Natural killer cell (primary cell): ENCODE data around the gene EXOSC1. TPM values are rescaled to one million over a fixed set of nuclear protein-coding genes. Genes with fewer than 3 reads are reported as not detected.
"Not testable (repeated sequence)": the region's sequence is repeated elsewhere in the genome, so short reads cannot be mapped to it uniquely, and the experiment has no call there.

ENCODE experiments used
- ATAC-seq, 3 donors: fragments of 150-1000 bp in 2 of 3; fragments of 200-7000 bp in 1 of 3; cut with Tn5 transposase; 1 replicate in 1 of 3; 2 replicates in 2 of 3; pipeline ENCODE4 v1.10.0; 2021; ENCODE audit warnings: mild to moderate bottlenecking in 2 of 3, moderate library complexity in 2 of 3
- DNase-seq, 2 donors: peaks; one replicate each; pipeline versions ENCODE4 v3.0.0 to v3.0.0-alpha.2; 2013 to 2021; ENCODE audit warnings: mixed read lengths in 1 of 2
- H3K27ac ChIP-seq: one replicate; pipeline ENCODE4 v1.5.1; 2013; ENCODE audit warnings: mild to moderate bottlenecking, low read length
- H3K27me3 ChIP-seq: one replicate; pipeline ENCODE4 v1.6.1; 2013; ENCODE audit warnings: low read length; ENCODE audit not compliant: control insufficient read depth, insufficient read depth
- H3K36me3 ChIP-seq: one replicate; pipeline ENCODE4 v1.6.1; 2013; ENCODE audit warnings: low read length; ENCODE audit not compliant: control insufficient read depth, insufficient read depth
- H3K4me1 ChIP-seq: one replicate; pipeline ENCODE4 v1.6.1; 2013; ENCODE audit warnings: low read length; ENCODE audit not compliant: control insufficient read depth, insufficient read depth
- H3K4me3 ChIP-seq: one replicate; pipeline ENCODE4 v1.5.1; 2013; ENCODE audit warnings: low read length
- H3K9me3 ChIP-seq: one replicate; pipeline ENCODE4 v1.6.1; 2013; ENCODE audit warnings: low read length; ENCODE audit not compliant: control insufficient read depth, insufficient read depth
- H3K27ac Mint-ChIP-seq, 2 donors: one replicate each; pipeline ENCODE4 v1.8.0; 2022; ENCODE audit warnings: mild to moderate bottlenecking in 2 of 2, mixed read lengths in 2 of 2, moderate library complexity in 1 of 2
- H3K27me3 Mint-ChIP-seq, 2 donors: one replicate each; pipeline ENCODE4 v1.8.0; 2022; ENCODE audit warnings: low read depth in 2 of 2, mixed read lengths in 2 of 2
- H3K36me3 Mint-ChIP-seq: one replicate; pipeline ENCODE4 v1.8.0; 2022; ENCODE audit warnings: mixed read lengths
- H3K4me1 Mint-ChIP-seq, 2 donors: one replicate each; pipeline ENCODE4 v1.8.0; 2022; ENCODE audit warnings: mixed read lengths in 2 of 2
- H3K4me3 Mint-ChIP-seq: one replicate; pipeline ENCODE4 v1.8.0; 2022; ENCODE audit warnings: mild to moderate bottlenecking, moderate library complexity, mixed read lengths
- H3K9me3 Mint-ChIP-seq, 2 donors: one replicate each; pipeline ENCODE4 v1.8.0; 2022; ENCODE audit warnings: mixed read lengths in 2 of 2
- WGBS: methylation state at CpG from one replicate; pipeline ENCODE4 v1.1.7; 2013; ENCODE audit warnings: missing lambda C conversion rate; ENCODE audit not compliant: insufficient coverage; 5-methylcytosine and 5-hydroxymethylcytosine counted together
- intact Hi-C: fragments of 100-400 bp; cut with micrococcal nuclease; formaldehyde crosslinking; loops from one replicate; pipeline ENCODE4 v1.14.2; 2022
- total RNA-seq, 4 donors: library from RNA; stranded (reverse); fragments of 120-200 nt in 1 of 4; gene quantifications; one replicate each; pipeline versions ENCODE4 v1.2.3 to v1.2.4, GENCODE V29; 2013 to 2022
- TF ChIP-seq, protein P1 (sequence below): fragments of 200-600 bp; IDR thresholded peaks from one replicate; pipeline ENCODE4 v1.8.0; 2022; ENCODE audit warnings: antibody characterized with exemption

The EXOSC1 gene
- total RNA-seq, 3 donors from 2014 or later (not counting 1 experiment from before 2014, with no cell fraction given), result 36.9 to 44.4 (median 37.6) TPM

DNA sequence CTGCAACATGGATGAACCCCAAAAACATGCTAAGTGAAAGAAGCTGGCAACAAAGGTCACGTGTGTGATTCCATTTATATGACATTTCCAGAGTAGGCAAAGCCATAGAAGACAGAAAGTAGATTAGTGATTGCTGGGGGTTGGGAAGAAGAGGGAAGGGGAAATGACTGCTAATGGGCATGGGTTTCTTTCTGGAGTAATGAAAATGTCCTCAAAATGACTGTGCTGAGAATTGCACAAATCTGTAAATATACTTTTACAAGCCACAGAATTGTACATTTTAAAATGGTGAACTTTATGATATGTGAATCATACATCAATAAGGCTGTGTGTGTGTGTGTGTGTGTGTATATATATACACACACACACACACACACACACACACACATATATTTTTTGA, 36.6 kb upstream of the EXOSC1 start:
- H3K27ac ChIP-seq, result no peak overlapping the region
- no peak for ATAC-seq
- no peaks in the 10 kb centered on the region for H3K27me3 ChIP-seq
- intact Hi-C loops, result no loop called here
- no peak for DNase-seq
- H3K4me3 Mint-ChIP-seq, result no peak overlapping the region
- 100% methylated on average over 1 of the region's 1 CpG for WGBS
- peaks cover 3 to 8% of the 10 kb centered on the region in 2 donors for H3K4me1 Mint-ChIP-seq
- H3K27me3 Mint-ChIP-seq, result no peaks in the 10 kb centered on the region
- TF ChIP-seq, protein P1, sequence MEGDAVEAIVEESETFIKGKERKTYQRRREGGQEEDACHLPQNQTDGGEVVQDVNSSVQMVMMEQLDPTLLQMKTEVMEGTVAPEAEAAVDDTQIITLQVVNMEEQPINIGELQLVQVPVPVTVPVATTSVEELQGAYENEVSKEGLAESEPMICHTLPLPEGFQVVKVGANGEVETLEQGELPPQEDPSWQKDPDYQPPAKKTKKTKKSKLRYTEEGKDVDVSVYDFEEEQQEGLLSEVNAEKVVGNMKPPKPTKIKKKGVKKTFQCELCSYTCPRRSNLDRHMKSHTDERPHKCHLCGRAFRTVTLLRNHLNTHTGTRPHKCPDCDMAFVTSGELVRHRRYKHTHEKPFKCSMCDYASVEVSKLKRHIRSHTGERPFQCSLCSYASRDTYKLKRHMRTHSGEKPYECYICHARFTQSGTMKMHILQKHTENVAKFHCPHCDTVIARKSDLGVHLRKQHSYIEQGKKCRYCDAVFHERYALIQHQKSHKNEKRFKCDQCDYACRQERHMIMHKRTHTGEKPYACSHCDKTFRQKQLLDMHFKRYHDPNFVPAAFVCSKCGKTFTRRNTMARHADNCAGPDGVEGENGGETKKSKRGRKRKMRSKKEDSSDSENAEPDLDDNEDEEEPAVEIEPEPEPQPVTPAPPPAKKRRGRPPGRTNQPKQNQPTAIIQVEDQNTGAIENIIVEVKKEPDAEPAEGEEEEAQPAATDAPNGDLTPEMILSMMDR, result no peak
- peaks cover 51% of the 10 kb centered on the region for H3K36me3 ChIP-seq
- H3K36me3 Mint-ChIP-seq, result peaks cover 3% of the 10 kb centered on the region
- no peak overlapping the region for H3K4me3 ChIP-seq
- H3K9me3 Mint-ChIP-seq, result no peaks in the 10 kb centered on the region
- no peak overlapping the region for H3K27ac Mint-ChIP-seq
- no peaks in the 10 kb centered on the region for H3K9me3 ChIP-seq
- no peaks in the 10 kb centered on the region for H3K4me1 ChIP-seq

DNA sequence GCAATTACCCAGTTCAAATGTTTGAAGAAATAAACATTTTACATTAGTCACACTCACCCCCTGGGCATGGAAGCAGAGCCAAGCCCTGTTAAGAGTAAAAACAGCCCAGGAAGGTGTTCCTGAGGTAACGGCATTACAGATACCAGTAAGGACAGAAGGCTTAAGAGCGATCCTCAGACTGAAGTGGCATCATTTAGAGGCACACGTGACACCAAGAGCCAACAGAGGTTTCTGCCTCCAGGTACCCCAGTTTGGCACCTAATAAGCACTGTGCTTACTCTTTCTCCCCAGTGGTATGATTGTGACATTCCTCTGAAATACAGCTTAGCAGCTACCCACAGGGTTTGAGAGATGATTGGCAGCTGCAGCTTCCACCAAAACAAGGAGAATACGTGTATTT, 35.3 kb upstream of the EXOSC1 start:
- WGBS, result 97% methylated on average over 4 of the region's 4 CpGs
- Histone ChIP-seq H3K27ac (no peak overlapping the region), H3K36me3 (peaks cover 64% of the 10 kb centered on the region), H3K4me1 (no peaks in the 10 kb centered on the region), H3K27me3 (no peaks in the 10 kb centered on the region), H3K4me3 (no peak overlapping the region), H3K9me3 (no peaks in the 10 kb centered on the region)
- Mint-ChIP-seq H3K36me3 (peaks cover 11% of the 10 kb centered on the region), H3K27me3 (no peaks in the 10 kb centered on the region), H3K4me3 (no peak overlapping the region), H3K4me1 (peaks cover 0 to 8% of the 10 kb centered on the region in 2 donors), H3K9me3 (no peaks in the 10 kb centered on the region), H3K27ac (no peak overlapping the region)
- TF ChIP-seq, protein P1, result no peak
- intact Hi-C loops, result no loop called here
- DNase-seq, result no peak
- ATAC-seq, result no peak

DNA sequence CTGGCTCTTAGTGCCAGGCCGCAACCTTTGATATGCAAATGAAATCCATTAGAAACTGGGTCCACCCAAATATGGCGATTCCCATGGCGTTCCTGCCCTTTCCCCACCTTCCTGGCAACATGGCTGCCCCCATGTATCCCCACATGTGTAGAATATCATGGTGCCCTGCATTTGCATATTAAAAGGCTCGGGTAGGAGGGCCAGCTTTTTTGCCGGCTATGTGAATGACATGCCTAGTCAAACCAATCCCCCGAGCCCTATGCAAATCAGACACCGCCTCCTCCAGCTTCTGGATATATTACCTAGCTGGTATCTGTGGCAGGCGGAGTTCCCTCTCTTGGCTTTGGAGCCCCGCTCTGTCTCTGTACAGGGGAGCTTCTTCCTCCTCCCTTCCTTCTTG, 34.1 kb upstream of the EXOSC1 start:
- Mint-ChIP-seq H3K27me3 (no peaks in the 10 kb centered on the region), H3K4me3 (no peak overlapping the region), H3K36me3 (peaks cover 23% of the 10 kb centered on the region), H3K9me3 (no peaks in the 10 kb centered on the region), H3K27ac (no peak overlapping the region), H3K4me1 (peaks cover 0 to 8% of the 10 kb centered on the region in 2 donors)
- intact Hi-C loops, result no loop called here
- Histone ChIP-seq H3K4me1 (no peaks in the 10 kb centered on the region), H3K36me3 (peaks cover 73% of the 10 kb centered on the region), H3K27me3 (no peaks in the 10 kb centered on the region), H3K4me3 (no peak overlapping the region), H3K9me3 (no peaks in the 10 kb centered on the region), H3K27ac (no peak overlapping the region)
- ATAC-seq, result no peak
- no peak for DNase-seq
- 85% methylated on average over 9 of the region's 9 CpGs for WGBS
- TF ChIP-seq, protein P1, result no peak

DNA sequence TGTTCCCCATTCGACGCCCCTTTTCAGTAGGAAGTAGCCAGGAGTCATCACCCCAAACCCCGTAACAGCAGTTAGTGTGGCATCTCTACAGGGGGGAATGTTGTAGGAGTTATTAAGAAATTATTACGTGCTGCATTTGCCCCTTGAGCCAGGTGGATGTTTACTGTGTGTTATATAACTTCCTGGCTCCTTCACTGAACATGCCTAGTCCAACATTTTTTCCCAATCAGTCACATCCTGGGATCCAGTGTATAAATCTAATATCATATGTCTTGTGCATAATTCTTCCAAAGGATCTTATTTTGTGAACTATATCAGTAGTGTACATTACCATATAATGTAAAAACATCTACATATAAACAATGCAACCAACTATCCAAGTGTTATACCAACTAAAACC, 33.6 kb upstream of the EXOSC1 start:
- H3K27ac ChIP-seq, DNase-seq, ATAC-seq, H3K27me3 ChIP-seq, H3K4me3 Mint-ChIP-seq, H3K9me3 ChIP-seq, H3K27me3 Mint-ChIP-seq, H3K4me1 Mint-ChIP-seq, H3K27ac Mint-ChIP-seq, H3K9me3 Mint-ChIP-seq, H3K4me3 ChIP-seq, intact Hi-C loops, H3K4me1 ChIP-seq: not testable (repeated sequence)
- 100% methylated on average over 4 of the region's 4 CpGs for WGBS
- peaks cover 79% of the 10 kb centered on the region for H3K36me3 ChIP-seq
- peaks cover 27% of the 10 kb centered on the region for H3K36me3 Mint-ChIP-seq
